ENCODE results near the gene DMD.
"Not testable (repeated sequence)": the region's sequence is repeated elsewhere in the genome, so short reads cannot be mapped to it uniquely, and the experiment has no call there.

The DMD gene

DNA sequence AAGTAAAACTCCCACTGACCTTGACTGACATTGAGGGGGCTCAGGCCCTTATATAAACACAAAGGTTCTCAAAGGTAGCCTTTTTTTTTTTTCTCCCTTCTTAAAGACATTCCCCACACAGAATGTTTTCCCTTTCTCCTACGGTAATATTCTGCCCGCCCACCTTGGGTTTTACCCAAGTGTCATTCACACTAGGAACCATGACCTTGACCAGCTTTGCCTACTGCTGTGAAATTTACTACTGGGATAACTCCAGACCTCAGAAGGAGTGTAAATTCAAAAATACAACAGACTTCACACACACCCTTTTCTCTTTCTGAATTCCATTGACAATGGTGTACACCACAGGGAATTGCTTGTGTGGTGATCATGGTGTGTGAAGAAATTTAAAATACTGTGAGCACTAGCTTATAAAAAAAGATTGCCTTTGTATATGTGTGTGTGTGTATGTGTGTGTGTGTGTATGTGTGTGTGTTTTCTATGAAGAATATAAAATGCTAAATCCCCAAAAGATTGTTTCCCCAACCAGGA, 1550.0 kb downstream of the DMD start:
- no peak for DNase-seq

DNA sequence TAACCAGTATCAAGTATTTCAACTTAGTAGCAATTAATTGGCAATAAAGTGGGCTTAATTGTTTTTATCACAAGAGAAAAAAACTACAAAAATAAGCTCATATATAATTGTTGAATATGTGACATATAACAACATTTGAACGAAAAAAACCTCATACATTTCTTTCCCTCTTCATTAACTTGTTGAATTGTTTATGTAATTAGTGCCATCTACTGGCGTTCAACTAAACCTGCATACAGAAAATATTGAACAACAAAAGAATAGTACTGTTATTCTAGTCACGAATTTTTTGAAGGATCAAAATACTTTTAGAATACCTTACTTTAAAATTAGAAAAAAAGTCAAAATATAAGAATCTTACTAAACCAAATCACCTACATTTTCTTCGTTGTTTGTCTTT, 1553.0 kb downstream of the DMD start:
- no peak for DNase-seq

DNA sequence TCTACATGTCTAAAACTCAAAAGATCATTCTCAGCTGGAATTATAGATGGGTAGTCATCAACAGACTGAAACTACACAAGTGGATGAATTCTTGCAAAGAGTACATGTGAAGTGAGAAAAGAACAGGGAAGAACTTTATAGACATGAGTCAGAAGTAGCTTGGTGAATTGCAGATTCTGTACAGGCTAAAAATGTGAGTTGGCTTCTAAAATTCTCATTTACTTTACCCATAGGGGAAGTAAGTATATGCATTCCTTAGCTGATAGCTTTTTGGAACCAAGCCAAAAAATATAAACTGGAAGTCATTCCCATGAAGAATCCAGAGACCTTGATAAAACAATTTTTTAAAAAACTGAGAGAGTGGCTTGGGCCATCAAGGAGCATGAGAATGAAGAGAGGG, 1555.3 kb downstream of the DMD start:
- no peak for DNase-seq

DNA sequence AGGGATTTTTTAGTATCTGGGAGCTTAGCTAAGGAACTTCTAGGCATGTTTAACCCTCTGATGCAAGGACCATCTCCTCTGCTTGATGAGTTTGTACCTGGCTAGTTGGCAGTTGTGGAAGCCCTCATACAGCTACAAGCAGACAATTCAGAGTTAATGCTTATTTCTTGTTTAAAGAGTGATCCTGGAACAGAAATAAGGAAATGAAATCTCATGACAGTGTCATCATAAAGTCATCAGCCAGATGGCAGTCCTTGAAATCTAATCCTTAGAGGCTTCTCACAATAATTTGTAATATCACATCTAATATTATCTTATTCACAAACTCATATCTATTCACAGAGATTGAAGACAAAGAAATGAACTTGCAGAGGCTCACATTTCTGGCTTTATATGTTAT, 1557.9 kb downstream of the DMD start:
- DNase-seq, result no peak

DNA sequence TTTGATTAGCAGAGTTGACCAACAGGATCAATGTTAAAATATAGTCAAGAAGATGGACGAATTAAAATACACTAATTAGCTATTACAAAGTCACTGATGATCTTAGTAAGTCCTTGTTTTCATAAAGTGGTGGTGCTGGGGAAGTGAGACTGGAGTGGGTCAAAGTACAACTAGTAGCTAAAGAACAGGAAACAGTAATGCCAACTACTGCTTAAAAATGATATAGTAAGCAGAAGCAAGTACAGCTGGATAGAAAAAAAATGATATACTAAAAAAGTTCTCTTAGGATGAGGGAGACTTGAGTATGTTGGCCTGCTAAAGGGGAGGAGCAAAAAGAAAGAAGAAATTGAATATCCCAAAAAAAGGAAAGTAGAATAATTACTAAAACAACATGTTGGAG, 1558.7 kb downstream of the DMD start:
- no peak for DNase-seq

DNA sequence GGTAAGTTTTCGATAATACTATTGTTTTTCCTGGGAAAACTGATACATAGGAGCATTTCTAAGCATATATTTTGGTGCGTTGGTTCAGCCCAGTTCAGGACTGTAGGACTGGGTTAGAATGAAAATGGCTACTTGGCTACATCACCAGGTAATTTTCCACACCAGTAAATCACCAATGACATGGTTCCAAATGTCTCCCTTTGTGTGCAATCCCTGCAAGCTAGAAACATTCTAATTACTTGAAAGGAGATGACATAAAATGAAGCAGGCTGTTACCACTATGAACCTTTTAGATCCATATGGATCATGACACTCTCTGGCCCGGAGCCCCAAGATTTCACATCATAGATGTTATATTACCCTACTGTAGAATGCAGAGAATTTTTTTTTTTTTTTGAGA, 1562.1 kb downstream of the DMD start:
- DNase-seq, result no peak

DNA sequence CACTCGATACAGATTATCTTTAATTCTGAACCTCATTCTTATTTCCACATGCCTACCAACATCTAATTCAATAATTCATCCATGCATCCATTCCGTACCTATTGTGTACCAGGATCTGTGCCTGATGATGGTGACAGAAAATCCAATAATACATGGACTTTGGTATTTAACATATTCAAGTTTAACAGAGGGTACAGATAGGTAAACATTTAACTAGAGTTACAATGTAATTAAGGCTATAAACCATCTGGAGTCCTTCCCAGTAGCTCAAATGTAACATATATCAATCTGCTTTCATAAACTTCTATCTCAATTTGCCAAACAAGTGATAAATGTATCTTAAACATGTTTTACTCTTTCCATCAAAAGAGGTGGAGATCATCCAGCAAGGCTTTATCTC, 1578.0 kb downstream of the DMD start:
- DNase-seq, result no peak

DNA sequence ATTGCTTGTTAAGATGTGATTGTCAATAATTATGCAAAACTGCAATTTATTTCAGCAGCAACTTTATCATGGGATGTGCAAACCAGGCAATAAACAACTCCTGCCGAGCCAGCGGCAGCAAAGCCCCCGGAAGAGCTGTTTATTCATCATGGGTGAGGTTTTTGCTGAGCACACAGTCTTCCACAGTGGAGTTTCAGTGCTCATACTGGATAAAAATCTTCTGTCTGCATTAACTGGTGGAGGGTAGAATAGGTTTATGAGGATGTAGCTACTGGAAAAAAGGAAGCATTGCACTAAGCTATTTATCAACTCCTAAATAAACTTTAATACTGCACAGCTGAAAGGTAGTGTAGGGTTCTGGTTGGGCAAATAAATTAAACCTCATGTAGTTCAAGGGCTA, 1582.2 kb downstream of the DMD start:
- DNase-seq, result no peak

DNA sequence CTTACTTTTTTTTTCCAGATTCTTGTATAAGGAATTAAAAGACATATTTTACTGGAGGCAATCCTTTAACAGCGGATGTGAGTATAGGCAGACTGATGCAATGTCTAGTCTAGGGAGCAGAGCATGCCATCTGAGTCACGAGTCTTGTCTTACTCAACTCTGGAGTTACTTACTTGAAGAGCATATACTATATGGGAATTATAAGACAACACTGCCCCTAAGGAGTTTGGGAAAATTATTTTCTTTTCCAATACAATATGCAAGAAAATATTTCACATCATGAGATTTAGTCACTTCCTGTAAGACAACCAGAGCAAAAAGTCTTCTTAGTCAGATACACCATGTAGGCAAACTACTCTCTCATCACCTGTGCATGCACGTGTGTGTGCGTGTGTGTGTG, 1602.2 kb downstream of the DMD start:
- no peak for DNase-seq

DNA sequence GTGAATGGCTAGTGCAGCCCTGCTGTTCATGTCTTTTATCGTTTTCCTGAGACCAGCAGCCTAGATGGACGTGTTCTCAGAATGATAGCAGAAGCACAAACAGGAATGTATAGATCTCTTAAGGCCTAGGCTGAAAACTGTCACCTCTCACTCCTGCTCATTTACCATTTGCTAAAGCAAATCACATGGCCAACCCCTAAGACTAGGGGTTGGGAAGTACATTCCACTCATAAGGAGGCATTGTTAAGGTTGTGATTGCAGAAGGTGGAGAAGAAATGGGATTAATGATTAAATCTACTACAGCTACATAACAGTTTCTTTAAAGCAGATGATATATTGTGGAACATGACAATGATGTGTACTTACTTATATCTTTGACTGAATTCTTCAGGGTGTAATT, 1602.7 kb downstream of the DMD start:
- DNase-seq, result no peak

DNA sequence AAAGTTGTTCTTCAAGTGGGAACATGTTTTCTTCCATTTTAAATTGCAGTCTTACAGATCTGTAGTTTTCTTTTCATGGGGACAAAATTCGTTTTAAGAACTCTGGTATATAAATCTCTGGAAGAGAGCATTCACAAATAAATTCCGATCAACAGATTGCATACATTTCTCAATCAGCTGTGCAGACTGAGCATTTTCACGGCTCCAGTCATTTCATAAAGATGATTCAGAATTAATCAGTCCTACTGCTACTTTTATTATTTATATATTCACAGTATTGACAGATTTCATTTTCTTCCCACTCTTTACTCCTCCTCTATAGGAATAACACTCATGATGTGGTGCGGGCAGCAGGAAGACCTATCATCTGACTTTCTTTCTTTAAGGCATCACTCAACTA, 1604.6 kb downstream of the DMD start:
- no peak for DNase-seq

DNA sequence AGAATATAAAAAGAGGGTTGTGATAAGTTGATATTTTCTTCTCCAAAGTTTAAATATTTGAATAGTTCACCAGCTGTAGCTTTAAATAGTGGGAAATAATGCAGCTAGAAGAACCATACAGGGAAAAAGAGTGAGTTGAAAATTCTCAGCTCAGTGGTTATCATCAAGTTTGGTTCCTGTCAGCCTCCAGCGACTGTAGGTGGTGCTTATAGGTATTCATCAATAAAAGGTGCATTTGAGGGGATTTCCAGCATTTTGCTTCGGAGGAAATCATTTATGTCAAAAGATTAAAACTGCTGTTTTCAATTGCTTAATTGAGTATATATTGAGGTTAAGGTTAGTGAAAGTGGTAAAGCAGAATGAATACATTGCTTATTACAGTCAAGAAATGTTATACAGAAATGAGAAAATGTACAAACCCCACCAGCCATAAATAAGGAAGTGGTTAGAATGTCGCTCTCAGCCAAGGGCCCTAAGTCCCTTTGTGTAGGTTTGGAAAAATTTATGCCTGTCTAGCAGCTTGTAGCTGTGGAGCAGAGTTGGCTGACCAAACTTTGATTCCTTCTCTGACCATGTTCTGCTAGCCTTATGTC, 1606.6 kb downstream of the DMD start:
- DNase-seq, result no peak

DNA sequence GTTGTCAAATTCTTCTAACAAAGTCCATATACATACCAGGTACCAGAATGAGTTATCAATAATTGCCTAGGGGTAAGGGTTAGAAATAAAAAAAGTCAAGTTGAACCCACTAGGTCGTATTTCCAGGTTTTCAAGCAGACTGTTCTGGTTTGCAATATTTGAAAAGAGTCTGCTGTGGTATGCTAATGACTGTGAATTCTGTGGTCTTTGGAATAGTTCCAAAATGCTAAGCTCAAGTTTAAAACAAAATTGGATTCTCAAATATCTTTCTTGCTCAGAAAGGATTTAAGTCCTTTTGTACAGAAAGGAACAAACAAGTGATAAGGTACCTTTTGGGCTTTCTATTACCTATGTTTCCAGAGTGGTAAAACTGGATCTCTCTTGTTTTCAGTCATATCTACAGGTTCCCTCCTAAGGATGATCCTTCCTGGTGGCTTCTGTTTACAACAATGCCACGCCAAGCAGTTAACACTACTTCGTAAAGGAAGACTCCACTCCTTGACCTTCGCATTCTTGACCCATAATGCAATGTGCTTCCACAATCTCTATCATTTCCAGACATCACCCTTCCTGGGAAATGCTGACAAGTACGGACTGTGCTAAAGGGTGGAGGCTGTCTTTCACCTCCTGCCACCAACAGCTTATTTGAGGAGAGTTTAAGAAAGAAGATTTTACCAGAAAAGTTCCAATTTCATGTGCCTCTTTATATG, 1607.8 kb downstream of the DMD start:
- no peak for DNase-seq

DNA sequence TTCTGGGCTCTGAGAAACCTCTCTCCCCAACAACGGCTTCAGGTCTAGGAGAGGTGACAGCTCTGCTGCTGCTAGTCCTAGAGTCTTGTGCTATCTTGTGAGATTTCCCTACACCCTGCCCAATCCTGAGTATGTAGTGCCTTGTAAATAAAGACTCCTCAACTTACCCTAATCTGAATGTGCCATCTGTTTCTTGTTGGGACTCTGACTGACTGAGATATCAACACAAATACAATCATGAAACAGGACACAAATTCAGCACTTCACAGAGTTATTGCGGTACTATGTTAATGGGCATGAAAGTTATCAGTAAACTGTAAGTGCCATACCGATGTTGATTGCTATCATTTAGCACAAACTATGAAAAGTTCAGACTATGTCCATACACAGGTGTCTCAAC, 1610.5 kb downstream of the DMD start:
- no peak for DNase-seq

DNA sequence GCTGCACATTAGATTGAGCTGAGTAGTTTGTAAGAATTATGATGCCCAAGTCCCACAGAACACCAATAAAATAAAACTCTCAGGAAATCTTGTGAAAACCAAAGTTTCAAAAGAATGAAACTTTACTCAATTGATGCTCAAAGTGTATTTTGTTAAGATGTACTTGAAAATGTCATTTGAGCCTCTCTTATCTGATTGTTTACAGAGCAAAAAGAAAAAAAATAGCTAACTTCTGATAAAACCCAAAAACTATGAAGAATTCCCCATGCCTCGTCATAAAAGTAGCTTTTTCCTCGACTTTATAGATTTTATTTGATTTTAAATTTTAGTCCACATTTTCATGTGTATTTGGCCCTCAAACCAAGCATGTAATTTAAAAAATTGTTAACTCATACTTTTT, 1618.0 kb downstream of the DMD start:
- DNase-seq, result no peak

DNA sequence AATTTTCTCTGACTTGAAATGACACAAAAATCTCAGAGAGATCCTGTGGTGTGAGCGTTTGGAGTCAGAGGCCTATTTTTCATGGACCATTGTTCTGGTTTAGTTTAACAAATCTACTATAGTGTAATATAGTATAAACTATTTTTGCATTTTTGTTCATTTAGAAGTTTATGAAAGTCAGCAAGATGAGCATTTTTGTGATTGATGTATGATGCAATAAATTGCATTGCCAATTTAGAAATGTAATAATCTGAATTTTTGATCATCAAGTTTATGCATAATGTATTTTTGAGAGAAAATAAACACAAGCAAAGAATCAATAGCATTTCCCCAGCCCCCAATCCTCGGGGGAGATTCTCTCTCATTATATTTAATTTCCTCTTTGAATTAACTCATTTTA, 1620.0 kb downstream of the DMD start:
- DNase-seq, result no peak

DNA sequence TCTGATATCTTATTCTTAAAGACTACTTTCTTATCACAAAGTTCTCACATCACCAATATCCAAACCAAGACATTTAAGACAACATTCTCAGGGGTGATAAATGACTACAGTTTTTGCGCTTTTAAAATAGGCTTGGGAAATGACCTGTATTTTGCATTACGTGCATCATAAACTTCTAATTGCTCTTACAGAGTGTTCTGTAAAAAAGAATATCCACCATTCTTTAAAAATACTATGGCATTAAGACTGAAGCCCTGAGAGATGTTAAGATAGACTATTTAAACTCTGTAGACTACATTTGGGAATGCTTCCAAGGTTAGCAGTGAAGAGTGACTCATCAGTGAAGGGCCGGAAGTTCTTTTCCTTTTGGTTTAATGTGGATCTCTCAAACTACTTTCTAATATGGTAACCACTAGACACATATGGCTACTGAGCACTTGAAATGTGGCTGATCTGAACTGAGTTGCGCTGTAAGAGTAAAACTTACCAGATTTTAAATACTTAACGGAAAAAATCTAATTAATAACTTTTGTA, 1620.7 kb downstream of the DMD start:
- DNase-seq, result no peak

DNA sequence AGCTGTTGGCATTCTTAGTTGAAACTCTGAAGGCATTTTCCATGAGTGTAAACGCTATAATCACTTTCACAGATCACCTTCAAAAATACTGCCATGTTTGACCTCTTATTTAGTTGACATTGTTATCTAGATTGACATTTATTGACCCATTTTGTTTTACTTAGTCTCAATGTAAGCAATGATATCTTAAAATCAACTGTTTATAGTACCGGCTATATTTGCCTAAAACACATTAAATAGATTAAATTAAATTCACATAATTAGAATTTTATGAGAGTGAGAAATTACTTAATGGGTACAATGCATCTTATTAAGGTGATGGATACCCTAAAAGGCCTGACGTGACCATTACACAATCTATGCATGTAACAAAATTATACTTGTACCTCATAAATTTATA, 1621.8 kb downstream of the DMD start:
- no peak for DNase-seq

DNA sequence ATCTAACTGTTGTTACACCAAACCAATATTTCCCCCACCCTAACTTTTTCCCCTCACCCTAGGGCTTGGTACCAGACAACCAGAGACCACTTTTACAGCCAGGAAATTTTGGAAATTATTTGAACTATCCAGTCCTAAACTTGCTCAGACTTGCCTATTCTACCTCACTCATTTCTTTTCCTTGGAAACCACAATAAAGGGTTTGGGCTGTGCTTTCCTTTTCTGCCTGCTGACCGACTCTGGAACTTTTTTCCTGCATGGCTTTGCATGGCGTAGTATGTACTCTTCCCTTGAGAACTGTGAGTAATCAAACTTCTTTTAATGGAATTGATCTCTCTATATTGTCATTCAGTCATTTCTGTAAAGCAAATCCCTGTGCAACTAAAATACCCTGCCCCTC, 1623.0 kb downstream of the DMD start:
- no peak for DNase-seq

DNA sequence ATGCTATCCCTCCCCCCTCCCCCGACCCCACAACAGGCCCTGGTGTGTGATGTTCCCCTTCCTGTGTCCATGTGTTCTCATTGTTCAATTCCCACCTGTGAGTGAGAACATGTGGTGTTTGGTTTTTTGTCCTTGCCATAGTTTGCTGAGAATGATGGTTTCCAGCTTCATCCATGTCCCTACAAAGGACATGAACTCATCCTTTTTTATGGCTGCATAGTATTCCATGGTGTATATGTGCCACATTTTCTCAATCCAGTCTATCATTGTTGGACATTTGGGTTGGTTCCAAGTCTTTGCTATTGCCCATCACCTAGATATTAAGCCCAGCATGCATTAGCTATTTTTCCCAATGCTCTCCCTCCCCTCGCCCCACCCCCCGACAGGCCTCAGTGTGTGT, 1627.5 kb downstream of the DMD start:
- not testable (repeated sequence) for DNase-seq

DNA sequence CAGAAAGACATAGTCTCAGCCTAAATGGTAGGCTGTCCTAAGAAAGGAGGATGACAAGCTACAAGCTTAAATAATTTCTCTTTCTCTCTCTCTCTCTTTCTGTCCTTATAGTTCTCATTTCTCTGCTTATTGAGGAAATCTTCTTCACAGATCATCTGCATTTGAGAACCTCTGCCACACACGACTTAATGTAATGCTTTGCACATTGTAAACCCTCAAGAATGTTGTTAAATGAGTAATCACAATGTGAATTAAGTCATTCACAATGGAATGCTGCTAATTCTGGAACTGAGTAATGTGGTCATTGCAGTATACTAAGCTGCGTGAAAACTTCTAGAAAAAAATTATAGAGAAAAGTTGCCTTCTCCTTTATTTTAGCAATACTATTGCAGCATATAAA, 1630.6 kb downstream of the DMD start:
- DNase-seq, result no peak

DNA sequence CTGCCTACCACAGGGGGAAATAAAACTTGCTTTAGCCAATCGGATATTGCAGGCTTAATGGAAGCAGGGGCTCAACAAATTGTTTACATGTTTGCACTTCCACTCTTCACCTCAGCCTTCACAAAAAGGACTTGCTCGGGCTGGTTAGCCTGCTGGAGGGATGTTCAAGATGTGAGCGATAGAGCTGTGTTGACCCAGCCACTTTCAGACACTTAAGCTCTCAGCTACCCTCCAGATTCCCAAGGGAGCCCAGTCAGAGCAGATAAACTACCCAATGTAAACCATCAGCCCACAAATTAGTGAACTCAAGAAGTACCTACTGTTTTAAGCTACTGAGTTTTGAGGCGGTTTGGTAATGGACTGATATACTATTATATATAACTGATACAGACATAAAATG, 1631.1 kb downstream of the DMD start:
- no peak for DNase-seq

DNA sequence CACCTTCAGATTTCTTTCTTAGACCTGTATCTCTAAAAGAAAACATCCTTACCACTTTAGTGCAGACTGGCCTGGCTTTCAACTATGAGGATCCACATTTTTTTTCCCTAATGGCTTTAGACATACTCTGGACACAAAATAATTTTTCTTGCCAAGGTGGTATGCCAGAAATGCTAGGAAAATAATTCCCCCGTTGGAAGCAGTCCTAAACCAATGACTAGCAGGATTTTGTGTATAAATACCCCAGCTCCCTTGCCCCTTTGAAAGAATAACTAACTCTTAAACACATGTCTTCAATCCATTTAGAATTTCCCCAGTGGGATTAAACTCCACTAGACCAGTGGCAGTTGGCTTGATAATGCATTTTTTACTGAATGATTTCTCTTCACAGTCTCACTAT, 1639.0 kb downstream of the DMD start:
- no peak for DNase-seq

DNA sequence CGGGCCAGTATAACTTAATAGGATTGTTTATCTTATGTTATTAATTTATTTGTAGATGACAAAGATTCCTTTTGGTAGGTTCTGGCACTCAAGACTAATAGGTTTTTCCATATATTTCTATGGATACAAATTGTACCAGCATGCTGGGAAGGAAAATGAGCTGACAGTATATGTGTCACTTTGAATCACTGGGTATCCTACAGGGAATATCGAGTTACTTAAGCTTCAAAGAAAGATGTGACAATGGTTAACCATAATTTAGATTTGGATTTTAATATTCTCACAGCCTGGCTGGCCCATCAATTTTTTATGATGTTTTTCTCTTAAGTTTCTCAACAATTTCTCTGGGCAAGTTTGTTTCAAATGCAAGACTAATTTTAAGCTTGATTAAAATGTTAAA, 1640.7 kb downstream of the DMD start:
- DNase-seq, result no peak

DNA sequence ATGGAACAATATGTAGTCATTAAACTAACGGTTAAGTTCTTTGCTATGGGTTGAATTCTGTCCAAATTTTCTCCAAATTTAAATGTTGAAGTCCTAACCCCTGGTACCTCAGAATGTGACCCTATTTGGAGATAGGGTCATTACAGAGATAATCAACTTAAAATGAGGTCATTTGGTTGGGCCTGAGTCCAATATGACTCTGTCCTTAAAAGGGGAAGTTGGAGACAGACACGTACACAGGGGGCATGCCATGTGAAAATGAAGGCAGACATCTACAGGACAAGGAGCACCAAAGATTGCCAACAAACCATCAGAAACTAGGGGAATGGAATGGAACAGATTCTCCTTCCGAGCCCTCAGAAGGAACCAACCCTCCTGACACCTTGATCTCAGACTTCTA, 1647.6 kb downstream of the DMD start:
- DNase-seq, result no peak

Data from stimulated activated CD4-positive, alpha-beta T cell treated with anti-CD3 and anti-CD28 coated beads, Interleukin-1b, Interleukin-23, amount 100 ng/mL, for 48 hours (primary cell).